Thyroid gland (tissue), 4 donors: Measurements from ENCODE around the gene OSTN.

Experiments used
- POLR2A ChIP-seq, 2 donors: fragments of 450-650 bp; IDR thresholded peaks; one replicate each; pipeline ENCODE4 v1.6.1; 2017; ENCODE audit warnings: antibody characterized with exemption in 2 of 2, mild to moderate bottlenecking in 2 of 2, moderate library complexity in 1 of 2
- TF ChIP-seq, protein P1 (sequence below), 6 experiments: fragments of 200-600 bp in 3 of 6; fragments of 450-650 bp in 3 of 6; sonication (generic) in 3 of 6; IDR thresholded peaks; one replicate each; pipeline ENCODE4 v1.5.1; 2016 to 2019; ENCODE audit warnings: antibody characterized with exemption in 6 of 6, mild to moderate bottlenecking in 2 of 6, inconsistent platforms in 1 of 6, moderate library complexity in 1 of 6

GRCh38 chr3:191158247-191158646, 40.8 kb upstream of the OSTN start:
- TF ChIP-seq, protein P1, sequence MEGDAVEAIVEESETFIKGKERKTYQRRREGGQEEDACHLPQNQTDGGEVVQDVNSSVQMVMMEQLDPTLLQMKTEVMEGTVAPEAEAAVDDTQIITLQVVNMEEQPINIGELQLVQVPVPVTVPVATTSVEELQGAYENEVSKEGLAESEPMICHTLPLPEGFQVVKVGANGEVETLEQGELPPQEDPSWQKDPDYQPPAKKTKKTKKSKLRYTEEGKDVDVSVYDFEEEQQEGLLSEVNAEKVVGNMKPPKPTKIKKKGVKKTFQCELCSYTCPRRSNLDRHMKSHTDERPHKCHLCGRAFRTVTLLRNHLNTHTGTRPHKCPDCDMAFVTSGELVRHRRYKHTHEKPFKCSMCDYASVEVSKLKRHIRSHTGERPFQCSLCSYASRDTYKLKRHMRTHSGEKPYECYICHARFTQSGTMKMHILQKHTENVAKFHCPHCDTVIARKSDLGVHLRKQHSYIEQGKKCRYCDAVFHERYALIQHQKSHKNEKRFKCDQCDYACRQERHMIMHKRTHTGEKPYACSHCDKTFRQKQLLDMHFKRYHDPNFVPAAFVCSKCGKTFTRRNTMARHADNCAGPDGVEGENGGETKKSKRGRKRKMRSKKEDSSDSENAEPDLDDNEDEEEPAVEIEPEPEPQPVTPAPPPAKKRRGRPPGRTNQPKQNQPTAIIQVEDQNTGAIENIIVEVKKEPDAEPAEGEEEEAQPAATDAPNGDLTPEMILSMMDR (IDR thresholded peaks at IDR 0.05): no peak
- TF ChIP-seq POLR2A (IDR thresholded peaks at IDR 0.05): no peak
